ENCODE results near the gene AP5S1. TPM values are rescaled to one million over a fixed set of nuclear protein-coding genes. Genes with fewer than 3 reads are reported as not detected.

Gene AP5S1
- total and polyA plus RNA-seq, 2 of the 13 experiments (the other 11 are each of a cell fraction or from before 2014, with no cell fraction given): 7.9 to 23.2 TPM

- TF ChIP-seq ZNF318 (CRISPR knock-in tag; IDR thresholded peaks at IDR 0.05): no peak
- TF ChIP-seq SMYD3 (CRISPR knock-in tag; IDR thresholded peaks at IDR 0.05): no peak
- no peak for TF ChIP-seq HOXA7 (CRISPR knock-in tag; IDR thresholded peaks at IDR 0.05)
- no peak for TF ChIP-seq ZNF333 (CRISPR knock-in tag; IDR thresholded peaks at IDR 0.05; ENCODE audit: borderline replicate concordance)
- no peak for TF ChIP-seq HCFC1 (IDR thresholded peaks at IDR 0.05; ENCODE audit: low read depth, low read length)
- TF ChIP-seq SMAD9 (CRISPR knock-in tag; IDR thresholded peaks at IDR 0.05): no peak
- TF ChIP-seq POLR2AphosphoS5 (IDR thresholded peaks at IDR 0.05; ENCODE audit: low read depth, low read length): no peak
- no peak for TF ChIP-seq ZNF275 (CRISPR knock-in tag; IDR thresholded peaks at IDR 0.05; ENCODE audit: borderline replicate concordance)
- TF ChIP-seq ZNF546 (CRISPR knock-in tag; conservative IDR thresholded peaks at IDR 0.05): no peak
- no peak for TF ChIP-seq ZNF251 (CRISPR knock-in tag; IDR thresholded peaks at IDR 0.05)
- TF ChIP-seq CHD2 (IDR thresholded peaks at IDR 0.05; ENCODE audit: low read depth, low read length): no peak
- no peak for TF ChIP-seq CCDC6 (CRISPR knock-in tag; IDR thresholded peaks at IDR 0.05)
- TF ChIP-seq SNRNP70 (IDR thresholded peaks at IDR 0.05; ENCODE audit: low read depth, low read length): no peak
- peak; percentile 53; the same call in 1 of the 2 replicates for TF ChIP-seq RXRA (CRISPR knock-in tag; IDR thresholded peaks at IDR 0.05)
- TF ChIP-seq ATF7-NPFF (CRISPR knock-in tag; IDR thresholded peaks at IDR 0.05; ENCODE audit: low read depth): no peak
- TF ChIP-seq MEF2D (CRISPR knock-in tag; IDR thresholded peaks at IDR 0.05): 0 out of 2 replicates have a peak, but pooled peaks have one; percentile 29
- TF ChIP-seq CBX5 (CRISPR knock-in tag; IDR thresholded peaks at IDR 0.05; ENCODE audit: borderline replicate concordance): peak; percentile 47; the same call in 1 of the 2 replicates
- no peak for TF ChIP-seq ARID2 (CRISPR knock-in tag; IDR thresholded peaks at IDR 0.05; ENCODE audit: borderline replicate concordance)
- no peak; the same call in 1 of the 2 replicates for TF ChIP-seq NR2C2 (CRISPR knock-in tag; IDR thresholded peaks at IDR 0.05; ENCODE audit: borderline replicate concordance)
- no peak for TF ChIP-seq RFX1 (IDR thresholded peaks at IDR 0.05)
- TF ChIP-seq NONO (IDR thresholded peaks at IDR 0.05): no peak
- no peak for TF ChIP-seq NONO (CRISPR knock-in tag; conservative IDR thresholded peaks at IDR 0.05)
Measured at GRCh38 chr20:3843490-3843889, 23.1 kb downstream of the AP5S1 start (continued).

Data from HepG2 (cell line).